ENCODE data around the gene MARCHF10.

The MARCHF10 gene

GRCh38 chr17:62745806-62746205 lies 62.3 kb downstream of the MARCHF10 start:
- no peak overlapping the region for H3K27ac ChIP-seq
- TF ChIP-seq, protein P1, sequence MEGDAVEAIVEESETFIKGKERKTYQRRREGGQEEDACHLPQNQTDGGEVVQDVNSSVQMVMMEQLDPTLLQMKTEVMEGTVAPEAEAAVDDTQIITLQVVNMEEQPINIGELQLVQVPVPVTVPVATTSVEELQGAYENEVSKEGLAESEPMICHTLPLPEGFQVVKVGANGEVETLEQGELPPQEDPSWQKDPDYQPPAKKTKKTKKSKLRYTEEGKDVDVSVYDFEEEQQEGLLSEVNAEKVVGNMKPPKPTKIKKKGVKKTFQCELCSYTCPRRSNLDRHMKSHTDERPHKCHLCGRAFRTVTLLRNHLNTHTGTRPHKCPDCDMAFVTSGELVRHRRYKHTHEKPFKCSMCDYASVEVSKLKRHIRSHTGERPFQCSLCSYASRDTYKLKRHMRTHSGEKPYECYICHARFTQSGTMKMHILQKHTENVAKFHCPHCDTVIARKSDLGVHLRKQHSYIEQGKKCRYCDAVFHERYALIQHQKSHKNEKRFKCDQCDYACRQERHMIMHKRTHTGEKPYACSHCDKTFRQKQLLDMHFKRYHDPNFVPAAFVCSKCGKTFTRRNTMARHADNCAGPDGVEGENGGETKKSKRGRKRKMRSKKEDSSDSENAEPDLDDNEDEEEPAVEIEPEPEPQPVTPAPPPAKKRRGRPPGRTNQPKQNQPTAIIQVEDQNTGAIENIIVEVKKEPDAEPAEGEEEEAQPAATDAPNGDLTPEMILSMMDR (conservative IDR thresholded peaks at IDR 0.05) = no peak

DNA sequence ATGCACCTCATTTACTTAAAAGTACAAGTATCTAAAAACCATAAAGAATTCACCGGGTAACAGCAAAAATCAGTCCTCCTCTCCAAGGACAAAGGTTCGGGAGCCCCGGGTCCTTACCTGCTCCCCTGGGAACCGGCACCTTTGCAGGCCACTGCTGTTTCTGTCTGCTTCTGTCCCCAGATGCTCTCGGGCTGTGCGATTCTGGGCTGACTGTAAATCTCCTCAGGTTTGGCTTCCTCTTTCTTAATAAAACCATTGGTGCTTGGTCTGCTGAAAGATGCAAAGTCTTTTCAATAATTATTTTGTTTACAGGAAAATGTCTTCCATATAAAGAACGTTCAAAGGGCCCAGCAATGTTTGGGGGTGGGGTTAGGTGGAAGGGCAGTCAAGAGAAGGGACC lies 63.9 kb downstream of the MARCHF10 start:
- TF ChIP-seq, protein P1 (conservative IDR thresholded peaks at IDR 0.05) = no peak
- no peak overlapping the region for H3K27ac ChIP-seq

- TF ChIP-seq, protein P1 (conservative IDR thresholded peaks at IDR 0.05) = no peak
Measured at GRCh38 chr17:62741290-62741689, 66.8 kb downstream of the MARCHF10 start.

DNA sequence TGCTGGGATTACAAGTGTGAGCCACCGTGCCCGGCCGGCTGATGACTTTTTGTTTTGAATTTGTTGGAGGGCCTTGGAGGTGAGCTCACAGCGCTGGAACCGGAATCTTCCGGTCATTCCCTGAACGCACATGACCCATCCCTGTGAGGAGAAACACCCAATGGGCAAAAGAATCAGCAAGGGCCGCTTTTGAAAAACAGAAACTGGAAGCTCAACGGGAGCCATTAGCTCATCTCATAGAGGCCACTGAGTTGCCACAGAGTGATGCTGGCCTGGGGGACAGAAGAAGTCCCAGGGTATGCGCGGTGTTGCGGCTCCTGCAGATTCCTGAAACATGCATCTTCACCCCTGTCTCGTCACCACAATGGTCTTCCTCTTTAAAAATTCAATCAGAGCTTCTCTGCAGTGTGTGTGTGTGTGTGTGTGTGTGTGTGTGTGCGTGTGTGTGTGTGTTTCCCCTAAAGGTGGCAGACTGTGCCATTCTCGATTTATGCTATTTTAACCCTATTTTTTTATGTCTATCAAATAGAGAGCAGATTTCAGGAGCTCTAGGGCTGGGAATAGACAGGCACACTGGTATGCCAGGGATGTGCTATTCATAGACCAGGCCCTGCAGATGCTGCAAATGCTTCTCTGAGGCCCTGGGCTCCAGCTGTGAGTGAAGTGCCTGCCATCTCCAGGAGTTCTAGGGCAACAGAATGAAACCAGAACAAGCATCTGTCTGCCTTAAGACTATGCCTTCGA lies 68.3 kb downstream of the MARCHF10 start:
- TF ChIP-seq, protein P1 (conservative IDR thresholded peaks at IDR 0.05) = no peak
- H3K27ac ChIP-seq = no peak overlapping the region

More at GRCh38 chr17:62741290-62741689, 66.8 kb downstream of the MARCHF10 start:
- H3K27ac ChIP-seq = no peak overlapping the region

DNA sequence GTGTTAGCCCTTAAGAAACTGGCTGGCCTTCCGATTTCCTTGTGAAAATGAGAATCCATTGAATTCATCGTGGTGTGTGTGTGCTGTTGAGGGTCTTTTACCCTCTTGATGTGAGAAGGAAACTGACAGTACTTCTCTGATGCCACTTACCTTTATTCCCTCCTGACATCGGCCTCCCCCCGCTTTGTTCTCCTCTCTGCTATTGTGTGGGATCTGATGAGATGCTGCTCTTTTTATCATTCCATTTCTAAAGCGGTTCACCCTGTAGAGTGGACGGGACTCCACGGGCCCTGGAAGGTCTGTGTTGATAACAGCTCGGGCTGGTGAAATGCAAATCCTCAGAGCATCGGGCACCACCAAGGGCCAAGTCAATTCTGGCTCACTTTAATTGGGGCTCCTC lies 69.8 kb downstream of the MARCHF10 start:
- no peak overlapping the region for H3K27ac ChIP-seq
- TF ChIP-seq, protein P1 (conservative IDR thresholded peaks at IDR 0.05) = no peak

DNA sequence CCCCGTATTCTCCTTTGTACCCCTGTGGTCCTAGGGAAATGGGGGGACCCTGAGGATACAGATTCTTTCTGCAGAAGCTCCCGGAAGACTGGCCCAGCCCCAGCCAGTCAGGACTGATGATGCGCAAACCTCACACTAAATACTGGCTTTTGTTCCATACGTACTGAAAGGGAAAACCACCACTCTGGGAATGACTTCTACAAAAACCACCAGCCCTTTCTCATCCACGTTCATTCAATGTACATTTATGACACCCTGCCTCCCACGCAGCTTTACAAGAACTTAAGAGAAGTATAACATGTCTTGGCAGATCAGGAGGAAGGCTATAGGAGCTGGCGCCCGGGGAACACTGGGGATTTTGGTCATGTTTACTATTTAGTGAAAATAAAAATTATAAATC lies 70.6 kb downstream of the MARCHF10 start:
- TF ChIP-seq, protein P1 (conservative IDR thresholded peaks at IDR 0.05) = no peak
- H3K27ac ChIP-seq = no peak overlapping the region

DNA sequence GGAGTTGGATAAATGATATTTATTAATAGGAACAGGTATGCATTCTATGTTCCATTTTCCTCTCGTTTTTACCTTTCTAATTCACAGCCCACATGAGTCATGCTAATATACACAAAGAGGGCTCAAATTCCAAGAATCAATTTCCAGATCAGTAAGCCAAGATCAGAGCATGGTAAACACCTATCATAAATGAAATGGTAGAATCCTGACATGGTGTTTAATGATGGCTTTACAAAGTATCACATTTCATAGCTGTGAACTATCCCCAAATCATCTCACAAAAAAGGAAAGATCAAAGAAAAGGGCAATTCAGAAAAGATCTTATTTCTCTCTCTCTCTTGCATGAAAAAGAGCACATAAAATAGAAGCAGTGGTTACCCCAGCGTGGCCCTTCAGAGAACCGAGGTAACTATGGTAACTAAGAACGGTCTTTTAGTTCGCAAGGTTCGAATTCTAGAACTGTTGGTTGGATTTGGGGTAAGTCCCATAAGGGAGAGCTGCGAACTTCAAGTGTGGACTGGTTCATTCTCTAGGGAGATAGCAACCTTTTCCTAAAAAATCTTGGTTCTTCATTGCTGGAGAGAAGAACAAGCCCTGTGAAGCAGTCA lies 73.0 kb downstream of the MARCHF10 start:
- H3K27ac ChIP-seq = no peak overlapping the region
- TF ChIP-seq, protein P1 (conservative IDR thresholded peaks at IDR 0.05) = no peak

Measured in VCaP (cell line).